ENCODE measurements around the gene CCND1.

DNA sequence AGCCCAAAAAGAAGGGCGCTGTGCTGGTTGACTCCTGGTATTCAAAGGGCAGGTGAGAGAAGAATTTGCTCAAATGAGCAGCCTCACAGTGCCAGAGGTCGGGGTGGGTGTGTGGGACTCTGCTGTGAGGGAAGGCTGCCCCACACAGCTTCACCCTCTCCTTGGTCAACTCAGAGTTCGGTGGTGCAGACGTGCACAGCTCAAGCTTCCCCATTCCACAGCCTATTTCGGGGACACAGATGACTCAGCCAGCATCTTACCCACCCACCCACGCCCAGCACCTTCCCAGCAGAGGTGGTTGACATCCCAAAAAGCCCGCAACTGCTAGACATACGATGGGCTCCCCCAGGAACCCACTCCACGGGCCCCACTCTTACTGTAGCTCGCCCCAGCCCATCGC, 46.5 kb upstream of the CCND1 start:
- TF ChIP-seq, protein P1, sequence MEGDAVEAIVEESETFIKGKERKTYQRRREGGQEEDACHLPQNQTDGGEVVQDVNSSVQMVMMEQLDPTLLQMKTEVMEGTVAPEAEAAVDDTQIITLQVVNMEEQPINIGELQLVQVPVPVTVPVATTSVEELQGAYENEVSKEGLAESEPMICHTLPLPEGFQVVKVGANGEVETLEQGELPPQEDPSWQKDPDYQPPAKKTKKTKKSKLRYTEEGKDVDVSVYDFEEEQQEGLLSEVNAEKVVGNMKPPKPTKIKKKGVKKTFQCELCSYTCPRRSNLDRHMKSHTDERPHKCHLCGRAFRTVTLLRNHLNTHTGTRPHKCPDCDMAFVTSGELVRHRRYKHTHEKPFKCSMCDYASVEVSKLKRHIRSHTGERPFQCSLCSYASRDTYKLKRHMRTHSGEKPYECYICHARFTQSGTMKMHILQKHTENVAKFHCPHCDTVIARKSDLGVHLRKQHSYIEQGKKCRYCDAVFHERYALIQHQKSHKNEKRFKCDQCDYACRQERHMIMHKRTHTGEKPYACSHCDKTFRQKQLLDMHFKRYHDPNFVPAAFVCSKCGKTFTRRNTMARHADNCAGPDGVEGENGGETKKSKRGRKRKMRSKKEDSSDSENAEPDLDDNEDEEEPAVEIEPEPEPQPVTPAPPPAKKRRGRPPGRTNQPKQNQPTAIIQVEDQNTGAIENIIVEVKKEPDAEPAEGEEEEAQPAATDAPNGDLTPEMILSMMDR (IDR thresholded peaks at IDR 0.05 in 2 of 3, conservative IDR thresholded peaks at IDR 0.05 in 1 of 3; ENCODE audit: control insufficient read depth in 2 of 3, extremely low read depth in 1 of 3, insufficient read depth in 1 of 3, low read depth in 3 of 3, low read length in 3 of 3) = no peak
- TF ChIP-seq CREM (IDR thresholded peaks at IDR 0.05; ENCODE audit: low read depth) (no peak), CBX3 (IDR thresholded peaks at IDR 0.05; ENCODE audit: borderline replicate concordance, low read depth) (no peak), POLR2A (IDR thresholded peaks at IDR 0.05; ENCODE audit: low read depth, low read length) (no peak), IRF4 (IDR thresholded peaks at IDR 0.05; ENCODE audit: low read depth, low read length) (no peak)
- TF ChIP-seq, protein P2, sequence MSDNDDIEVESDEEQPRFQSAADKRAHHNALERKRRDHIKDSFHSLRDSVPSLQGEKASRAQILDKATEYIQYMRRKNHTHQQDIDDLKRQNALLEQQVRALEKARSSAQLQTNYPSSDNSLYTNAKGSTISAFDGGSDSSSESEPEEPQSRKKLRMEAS (IDR thresholded peaks at IDR 0.05; ENCODE audit: low read depth, low read length) = no peak
- TF ChIP-seq, protein P3, sequence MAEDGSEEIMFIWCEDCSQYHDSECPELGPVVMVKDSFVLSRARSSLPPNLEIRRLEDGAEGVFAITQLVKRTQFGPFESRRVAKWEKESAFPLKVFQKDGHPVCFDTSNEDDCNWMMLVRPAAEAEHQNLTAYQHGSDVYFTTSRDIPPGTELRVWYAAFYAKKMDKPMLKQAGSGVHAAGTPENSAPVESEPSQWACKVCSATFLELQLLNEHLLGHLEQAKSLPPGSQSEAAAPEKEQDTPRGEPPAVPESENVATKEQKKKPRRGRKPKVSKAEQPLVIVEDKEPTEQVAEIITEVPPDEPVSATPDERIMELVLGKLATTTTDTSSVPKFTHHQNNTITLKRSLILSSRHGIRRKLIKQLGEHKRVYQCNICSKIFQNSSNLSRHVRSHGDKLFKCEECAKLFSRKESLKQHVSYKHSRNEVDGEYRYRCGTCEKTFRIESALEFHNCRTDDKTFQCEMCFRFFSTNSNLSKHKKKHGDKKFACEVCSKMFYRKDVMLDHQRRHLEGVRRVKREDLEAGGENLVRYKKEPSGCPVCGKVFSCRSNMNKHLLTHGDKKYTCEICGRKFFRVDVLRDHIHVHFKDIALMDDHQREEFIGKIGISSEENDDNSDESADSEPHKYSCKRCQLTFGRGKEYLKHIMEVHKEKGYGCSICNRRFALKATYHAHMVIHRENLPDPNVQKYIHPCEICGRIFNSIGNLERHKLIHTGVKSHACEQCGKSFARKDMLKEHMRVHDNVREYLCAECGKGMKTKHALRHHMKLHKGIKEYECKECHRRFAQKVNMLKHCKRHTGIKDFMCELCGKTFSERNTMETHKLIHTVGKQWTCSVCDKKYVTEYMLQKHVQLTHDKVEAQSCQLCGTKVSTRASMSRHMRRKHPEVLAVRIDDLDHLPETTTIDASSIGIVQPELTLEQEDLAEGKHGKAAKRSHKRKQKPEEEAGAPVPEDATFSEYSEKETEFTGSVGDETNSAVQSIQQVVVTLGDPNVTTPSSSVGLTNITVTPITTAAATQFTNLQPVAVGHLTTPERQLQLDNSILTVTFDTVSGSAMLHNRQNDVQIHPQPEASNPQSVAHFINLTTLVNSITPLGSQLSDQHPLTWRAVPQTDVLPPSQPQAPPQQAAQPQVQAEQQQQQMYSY (CRISPR knock-in tag; IDR thresholded peaks at IDR 0.05) = no peak
